Gastrocnemius medialis (tissue), 4 donors: ENCODE measurements around the gene RABGAP1L. TPM values are rescaled to one million over a fixed set of nuclear protein-coding genes. Genes with fewer than 3 reads are reported as not detected.

Source experiments
- ATAC-seq, 2 donors: fragments of 150-250 bp; one replicate each; pipeline ENCODE4 v1.9.1; 2016
- DNase-seq, 2 donors: peaks; one replicate each; pipeline ENCODE4 v3.0.0-alpha.2; 2019
- H3K27ac ChIP-seq, 4 donors: fragments of 200-600 bp; sonication (generic); 1 replicate in 1 of 4; 2 replicates in 3 of 4; pipeline ENCODE4 v1.5.1; 2016 to 2018; ENCODE audit warnings: mild to moderate bottlenecking in 2 of 4, moderate library complexity in 1 of 4
- H3K27me3 ChIP-seq, 3 donors: fragments of 200-600 bp; sonication (generic) in 2 of 3; 1 replicate in 1 of 3; 2 replicates in 2 of 3; pipeline versions ENCODE4 v1.5.1 to v1.6.0; 2016 to 2019; ENCODE audit warnings: mild to moderate bottlenecking in 1 of 3, moderate library complexity in 1 of 3
- H3K36me3 ChIP-seq, 2 donors: fragments of 200-600 bp; sonication (generic) in 1 of 2; one replicate each; pipeline ENCODE4 v1.5.1; 2017 to 2018
- H3K4me1 ChIP-seq, 2 donors: fragments of 200-600 bp; sonication (generic) in 1 of 2; one replicate each; pipeline ENCODE4 v1.5.1; 2016 to 2017; ENCODE audit warnings: mild to moderate bottlenecking in 2 of 2
- H3K4me3 ChIP-seq, 4 donors: fragments of 200-600 bp; sonication (generic) in 3 of 4; 1 replicate in 1 of 4; 2 replicates in 3 of 4; pipeline ENCODE4 v1.5.1; 2016 to 2019; ENCODE audit warnings: mild to moderate bottlenecking in 2 of 4
- H3K9me3 ChIP-seq, 3 donors: fragments of 200-600 bp; sonication (generic) in 2 of 3; 1 replicate in 1 of 3; 2 replicates in 2 of 3; pipeline ENCODE4 v1.5.1; 2016 to 2019
- POLR2A ChIP-seq, 2 donors: fragments of 450-650 bp; IDR thresholded peaks; one replicate each; pipeline ENCODE4 v1.6.1; 2017; ENCODE audit warnings: antibody characterized with exemption in 2 of 2, mild to moderate bottlenecking in 2 of 2, moderate library complexity in 2 of 2
- in situ Hi-C, 4 donors: fragments of 200-750 bp; cut with MboI; loops; one replicate each; pipeline versions ENCODE4 v1.15.0 to v1.8.0; 2017; ENCODE audit warnings: low sequenced_read_pairs in 4 of 4
- intact Hi-C: fragments of 100-400 bp; cut with DNase I; formaldehyde crosslinking; loops from one replicate; pipeline ENCODE4 v1.15.1; 2023; ENCODE audit warnings: low total_unique reads
- total RNA-seq, 4 donors: library from RNA; depleted of rRNA; stranded (reverse); fragments of >200 nt; gene quantifications; one replicate each; pipeline versions ENCODE4 v1.1.0 to v1.2.3, GENCODE V29; 2016
- TF ChIP-seq, protein P1 (sequence below), 5 experiments: fragments of 450-650 bp in 3 of 5; fragments of 200-600 bp in 2 of 5; sonication (generic) in 2 of 5; IDR thresholded peaks in 4 of 5; conservative IDR thresholded peaks in 1 of 5; 1 replicate in 4 of 5; 2 replicates in 1 of 5; pipeline ENCODE4 v1.5.1; 2016 to 2019; ENCODE audit warnings: antibody characterized with exemption in 5 of 5, mild to moderate bottlenecking in 3 of 5, moderate library complexity in 3 of 5

RABGAP1L gene
- total RNA-seq, 4 donors from 2014 or later, result 8.8 to 22.2 (median 14.9) TPM

DNA sequence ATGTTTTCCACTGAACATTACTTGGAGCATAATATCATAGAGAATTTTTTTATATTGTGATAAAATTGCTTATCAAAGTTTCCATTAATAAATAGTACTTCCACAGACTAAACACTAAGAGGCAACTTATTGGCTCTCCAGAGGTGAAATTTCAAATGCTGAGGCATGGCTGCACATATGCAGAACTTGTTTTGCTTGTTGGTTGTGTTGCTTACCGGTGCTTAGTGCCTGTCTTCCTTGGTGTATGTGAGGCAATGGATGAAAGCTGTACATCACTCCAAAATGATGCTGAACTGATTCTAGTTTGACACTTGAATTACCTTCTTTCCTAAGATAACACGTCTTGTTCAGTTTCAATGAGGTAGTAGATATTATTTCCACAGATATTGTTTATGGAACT is 258.6 kb downstream of the RABGAP1L start:
- Histone ChIP-seq H3K4me1 (no peaks in the 10 kb centered on the region), H3K27me3 (no peaks in the 10 kb centered on the region), H3K27ac (no peak overlapping the region), H3K9me3 (no peaks in the 10 kb centered on the region), H3K4me3 (no peak overlapping the region), H3K36me3 (no peaks in the 10 kb centered on the region)
- TF ChIP-seq, protein P1, sequence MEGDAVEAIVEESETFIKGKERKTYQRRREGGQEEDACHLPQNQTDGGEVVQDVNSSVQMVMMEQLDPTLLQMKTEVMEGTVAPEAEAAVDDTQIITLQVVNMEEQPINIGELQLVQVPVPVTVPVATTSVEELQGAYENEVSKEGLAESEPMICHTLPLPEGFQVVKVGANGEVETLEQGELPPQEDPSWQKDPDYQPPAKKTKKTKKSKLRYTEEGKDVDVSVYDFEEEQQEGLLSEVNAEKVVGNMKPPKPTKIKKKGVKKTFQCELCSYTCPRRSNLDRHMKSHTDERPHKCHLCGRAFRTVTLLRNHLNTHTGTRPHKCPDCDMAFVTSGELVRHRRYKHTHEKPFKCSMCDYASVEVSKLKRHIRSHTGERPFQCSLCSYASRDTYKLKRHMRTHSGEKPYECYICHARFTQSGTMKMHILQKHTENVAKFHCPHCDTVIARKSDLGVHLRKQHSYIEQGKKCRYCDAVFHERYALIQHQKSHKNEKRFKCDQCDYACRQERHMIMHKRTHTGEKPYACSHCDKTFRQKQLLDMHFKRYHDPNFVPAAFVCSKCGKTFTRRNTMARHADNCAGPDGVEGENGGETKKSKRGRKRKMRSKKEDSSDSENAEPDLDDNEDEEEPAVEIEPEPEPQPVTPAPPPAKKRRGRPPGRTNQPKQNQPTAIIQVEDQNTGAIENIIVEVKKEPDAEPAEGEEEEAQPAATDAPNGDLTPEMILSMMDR (IDR thresholded peaks at IDR 0.05 in 4 of 5, conservative IDR thresholded peaks at IDR 0.05 in 1 of 5), result no peak
- no peak for TF ChIP-seq POLR2A (IDR thresholded peaks at IDR 0.05)
- intact Hi-C loops, result no loop called here
- DNase-seq (no peak), ATAC-seq (no peak)
- in situ Hi-C loops, result no loop called here

DNA sequence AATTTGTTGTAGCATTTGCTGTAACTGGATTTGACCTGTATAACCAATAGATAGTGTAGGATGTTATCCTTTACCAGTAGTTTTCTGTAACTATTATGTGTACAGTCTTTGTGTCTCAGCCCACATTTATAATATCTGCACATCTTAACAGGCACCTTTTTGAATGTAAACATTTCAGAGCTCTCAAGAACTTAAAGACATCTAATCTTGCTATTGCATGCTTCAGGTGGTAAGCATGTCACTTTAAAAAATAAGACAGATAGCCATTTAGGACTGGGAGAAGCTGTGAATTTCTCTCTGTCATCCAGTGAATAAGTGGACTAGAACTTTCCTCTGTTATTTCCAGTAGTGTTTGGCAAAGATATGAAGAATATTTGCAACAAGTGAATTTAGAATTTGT is 265.8 kb downstream of the RABGAP1L start:
- in situ Hi-C loops (no loop called here), intact Hi-C loops (no loop called here)
- H3K9me3 ChIP-seq, result no peaks in the 10 kb centered on the region
- no peaks in the 10 kb centered on the region for H3K36me3 ChIP-seq
- no peak overlapping the region for H3K27ac ChIP-seq
- H3K4me1 ChIP-seq, result no peaks in the 10 kb centered on the region
- H3K27me3 ChIP-seq, result no peaks in the 10 kb centered on the region
- TF ChIP-seq, protein P1 (IDR thresholded peaks at IDR 0.05 in 4 of 5, conservative IDR thresholded peaks at IDR 0.05 in 1 of 5), result no peak
- no peak for TF ChIP-seq POLR2A (IDR thresholded peaks at IDR 0.05)
- DNase-seq, result no peak
- ATAC-seq, result no peak
- H3K4me3 ChIP-seq, result no peak overlapping the region

DNA sequence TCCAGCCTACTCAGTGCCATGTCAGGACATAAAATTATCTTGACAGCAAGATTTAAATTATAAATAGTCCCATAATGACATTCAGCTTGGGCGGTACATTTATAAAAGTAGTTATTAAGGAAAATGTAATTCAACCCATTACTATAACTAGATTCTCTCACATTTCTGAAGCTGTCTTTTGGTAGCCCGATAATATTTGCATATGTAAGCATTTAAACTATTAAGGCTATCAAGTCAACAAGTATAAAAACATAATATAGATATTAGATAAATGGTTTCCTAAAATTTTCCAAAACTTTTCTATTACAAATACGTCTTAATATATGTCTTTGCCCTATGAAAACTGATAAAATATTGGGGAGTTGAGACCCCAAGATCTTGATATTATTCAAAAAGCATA is 266.8 kb downstream of the RABGAP1L start:
- Histone ChIP-seq H3K4me3 (no peak overlapping the region), H3K4me1 (no peaks in the 10 kb centered on the region), H3K27me3 (no peaks in the 10 kb centered on the region), H3K9me3 (no peaks in the 10 kb centered on the region), H3K36me3 (no peaks in the 10 kb centered on the region), H3K27ac (no peak overlapping the region)
- in situ Hi-C loops (no loop called here), intact Hi-C loops (no loop called here)
- TF ChIP-seq, protein P1 (IDR thresholded peaks at IDR 0.05 in 4 of 5, conservative IDR thresholded peaks at IDR 0.05 in 1 of 5), result no peak
- no peak for TF ChIP-seq POLR2A (IDR thresholded peaks at IDR 0.05)
- no peak for DNase-seq
- no peak for ATAC-seq

DNA sequence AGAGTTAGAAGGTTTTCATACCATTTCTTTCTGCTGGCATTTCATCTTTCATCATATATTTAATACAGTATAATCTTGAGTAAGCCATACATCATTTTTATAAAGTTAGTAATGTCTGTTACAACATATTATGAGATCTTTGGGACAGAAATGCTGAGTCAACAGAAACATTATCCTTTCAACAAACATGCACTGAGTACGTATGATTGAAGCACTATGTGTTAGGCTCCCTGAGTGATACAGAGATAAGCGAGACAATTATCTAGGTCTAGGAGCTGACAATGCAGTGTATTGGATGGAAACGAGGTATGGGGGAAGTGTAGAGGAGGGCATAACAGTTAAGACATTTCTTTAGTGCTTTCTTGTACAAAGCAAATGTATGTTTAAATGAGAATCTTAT is 268.7 kb downstream of the RABGAP1L start:
- Histone ChIP-seq H3K9me3 (no peaks in the 10 kb centered on the region), H3K4me3 (no peak overlapping the region), H3K27ac (no peak overlapping the region), H3K27me3 (no peaks in the 10 kb centered on the region), H3K36me3 (no peaks in the 10 kb centered on the region), H3K4me1 (no peaks in the 10 kb centered on the region)
- DNase-seq (no peak), ATAC-seq (no peak)
- no peak for TF ChIP-seq POLR2A (IDR thresholded peaks at IDR 0.05)
- TF ChIP-seq, protein P1 (IDR thresholded peaks at IDR 0.05 in 4 of 5, conservative IDR thresholded peaks at IDR 0.05 in 1 of 5), result no peak
- intact Hi-C loops, result no loop called here
- in situ Hi-C loops, result no loop called here

DNA sequence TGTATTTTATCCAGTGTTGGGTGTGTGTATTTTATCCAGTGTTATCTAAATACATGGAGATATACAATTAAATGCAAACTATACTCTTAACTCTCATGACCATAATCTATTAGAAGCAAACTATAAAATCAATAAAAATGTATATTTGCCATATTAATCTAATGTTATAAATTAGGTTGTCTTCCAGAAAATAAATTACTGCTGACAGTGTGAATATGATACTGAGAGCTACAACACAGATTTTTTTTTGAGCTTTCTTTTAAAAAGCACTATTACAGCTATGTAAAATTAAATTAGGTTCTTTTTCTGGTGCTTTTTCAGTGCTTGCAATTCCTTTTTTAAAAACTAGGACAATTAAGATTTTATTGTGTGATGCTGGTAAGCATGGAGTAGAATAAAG is 269.4 kb downstream of the RABGAP1L start:
- Histone ChIP-seq H3K36me3 (no peaks in the 10 kb centered on the region), H3K27me3 (no peaks in the 10 kb centered on the region), H3K9me3 (no peaks in the 10 kb centered on the region), H3K4me1 (no peaks in the 10 kb centered on the region), H3K27ac (no peak overlapping the region), H3K4me3 (no peak overlapping the region)
- no peak for ATAC-seq
- intact Hi-C loops (no loop called here), in situ Hi-C loops (no loop called here)
- TF ChIP-seq, protein P1 (IDR thresholded peaks at IDR 0.05 in 4 of 5, conservative IDR thresholded peaks at IDR 0.05 in 1 of 5), result no peak
- TF ChIP-seq POLR2A (IDR thresholded peaks at IDR 0.05), result no peak
- no peak for DNase-seq
